HG02759 (cell line): Measurements from ENCODE around the gene NOP14.
"Not testable (repeated sequence)": the region's sequence is repeated elsewhere in the genome, so short reads cannot be mapped to it uniquely, and the experiment has no call there.

Experiments used
- ATAC-seq: cut with Tn5 transposase; IDR thresholded peaks from one replicate; pipeline ENCODE4 v1.9.1; 2021; ENCODE audit warnings: mild to moderate bottlenecking, moderate library complexity; ENCODE audit not compliant: unreplicated experiment

Gene NOP14

DNA sequence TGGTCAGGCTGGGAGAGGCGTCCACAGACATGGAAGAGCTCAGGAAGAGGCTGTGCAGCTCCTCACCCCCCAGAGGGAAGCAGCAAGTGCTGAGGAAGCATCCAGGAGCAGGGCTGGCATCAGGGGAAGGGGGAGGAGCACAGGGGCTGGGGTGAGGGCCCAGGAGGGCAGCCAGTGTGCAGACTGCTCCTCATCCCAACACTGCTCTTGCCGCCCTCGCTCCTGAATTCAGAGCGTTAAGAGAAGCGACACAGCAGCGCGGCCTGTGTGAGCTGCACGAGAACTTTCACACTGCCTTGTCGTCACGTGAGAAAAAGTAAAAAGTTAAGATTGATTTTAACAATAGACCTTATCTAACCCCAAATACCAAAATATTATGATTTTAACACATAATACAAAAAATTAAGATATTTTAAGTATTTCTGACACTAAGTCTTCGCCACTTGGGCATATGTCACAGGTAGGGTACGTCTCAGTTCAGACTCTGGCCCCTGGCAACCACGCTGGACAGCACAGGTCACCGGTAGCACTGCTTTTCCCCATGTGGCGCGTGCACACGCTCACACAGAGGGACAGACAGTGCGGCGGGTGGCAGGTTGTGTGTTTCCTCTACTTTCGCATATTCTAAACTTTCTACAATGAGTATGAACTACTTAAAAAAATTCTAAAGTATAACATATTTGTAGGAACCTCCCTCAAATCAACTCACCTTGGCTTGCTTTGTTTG lies 19.7 kb downstream of the NOP14 start:
- no peak for ATAC-seq

DNA sequence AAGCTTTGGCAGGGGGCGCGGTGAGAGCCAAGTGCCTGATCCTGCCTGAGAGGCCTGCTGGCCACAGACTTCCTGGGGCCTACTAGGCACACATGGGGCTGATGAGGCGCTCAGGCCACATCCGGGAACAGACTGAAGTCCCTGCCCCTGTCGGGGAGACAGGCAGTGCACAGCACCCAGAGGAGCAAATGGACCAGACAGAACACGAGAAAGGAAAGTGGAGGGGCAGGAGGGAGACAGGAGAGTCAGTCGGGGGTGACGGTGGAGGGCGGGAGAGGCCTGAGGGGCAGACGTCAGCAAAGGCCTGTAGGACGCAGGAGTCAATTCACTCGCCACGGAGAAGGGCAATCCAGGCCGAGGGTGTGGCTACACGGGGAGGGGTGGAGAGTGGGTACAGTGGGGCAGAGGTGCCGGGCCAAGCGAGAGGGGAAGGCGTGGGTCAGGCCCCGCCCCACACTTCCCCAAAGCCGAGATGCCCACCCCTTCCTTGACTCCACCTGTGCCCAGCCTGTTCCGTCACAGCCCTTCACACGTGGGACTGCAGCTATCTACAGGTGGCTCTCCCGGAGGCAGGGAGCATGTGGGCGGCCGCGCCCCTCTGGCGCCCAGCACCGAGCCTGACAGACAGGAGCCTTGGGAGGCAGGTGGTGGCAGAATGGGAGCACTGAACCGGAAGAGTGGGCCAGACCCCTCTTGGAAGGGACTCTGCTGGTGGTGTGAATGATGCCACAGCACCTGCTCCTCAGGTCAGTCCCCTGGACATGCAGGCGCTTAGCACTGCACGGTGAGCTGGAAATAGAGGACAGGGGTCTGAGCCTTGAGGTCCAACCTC lies 20.5 kb downstream of the NOP14 start:
- no peak for ATAC-seq

DNA sequence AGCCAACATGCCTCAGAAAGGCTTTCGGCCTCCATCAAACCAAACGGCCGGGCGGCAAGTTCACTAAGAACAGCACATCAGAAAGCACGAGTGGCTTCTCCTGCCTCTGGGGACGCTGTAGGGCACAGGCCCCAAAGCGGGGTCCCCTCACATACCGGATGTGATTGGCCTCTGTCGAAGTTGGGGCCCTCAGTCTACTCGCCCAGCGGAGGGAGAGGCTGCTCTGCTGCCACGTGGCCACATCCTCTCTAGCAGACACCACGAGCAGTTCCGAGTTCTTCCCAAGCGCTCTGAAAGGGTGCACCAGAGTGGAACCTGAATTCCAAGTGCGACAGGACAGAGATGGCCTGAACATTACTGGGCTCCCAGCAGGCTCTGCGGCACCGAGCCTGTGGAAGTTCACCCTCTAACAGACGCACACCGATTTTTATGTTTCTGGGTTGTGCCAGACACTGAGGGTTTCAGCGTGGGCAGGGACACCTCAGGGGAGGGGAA lies 21.1 kb downstream of the NOP14 start:
- no peak for ATAC-seq

DNA sequence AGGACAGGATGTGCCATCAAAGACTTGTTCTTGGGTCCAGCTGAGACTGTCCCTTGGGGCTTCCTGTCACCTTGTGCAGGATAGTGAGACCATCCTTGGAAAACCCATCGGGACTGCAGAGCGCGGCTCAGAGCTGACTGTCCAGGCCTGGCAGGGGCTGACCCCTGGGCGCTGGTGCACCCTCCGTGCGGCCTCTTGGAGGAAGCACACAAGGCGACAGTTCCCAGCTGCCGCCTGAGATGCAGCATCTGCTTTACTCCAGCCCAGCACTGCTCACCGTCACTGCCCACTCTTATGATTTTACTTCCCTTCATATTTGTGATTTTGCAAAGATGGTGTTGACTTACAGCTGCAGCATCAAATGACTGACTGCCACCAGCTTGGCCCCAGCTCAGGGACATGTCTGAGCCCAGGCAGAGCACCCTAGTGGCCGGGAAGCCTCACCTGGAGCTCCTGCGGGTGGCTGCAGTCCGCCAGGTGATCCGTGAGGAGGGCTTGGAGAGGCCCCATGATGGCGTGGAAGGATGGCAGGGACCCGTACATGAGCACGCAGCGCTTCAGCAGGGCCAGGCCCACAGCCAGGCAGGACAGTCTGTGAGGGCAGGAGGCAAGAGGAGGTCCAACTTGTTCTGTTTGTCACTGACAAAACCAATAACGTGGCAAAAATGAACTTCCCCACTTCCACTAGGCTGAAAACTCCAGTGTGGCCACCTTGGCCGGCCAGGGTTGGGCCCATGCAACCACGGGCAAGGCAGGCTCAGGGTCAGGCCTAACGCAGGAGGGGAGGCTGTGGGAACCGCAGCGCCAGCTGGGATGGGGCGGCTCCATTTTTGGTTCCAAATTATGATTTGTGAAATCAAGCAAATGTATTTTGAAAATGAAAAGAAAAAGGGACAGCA lies 21.8 kb downstream of the NOP14 start:
- no peak for ATAC-seq

DNA sequence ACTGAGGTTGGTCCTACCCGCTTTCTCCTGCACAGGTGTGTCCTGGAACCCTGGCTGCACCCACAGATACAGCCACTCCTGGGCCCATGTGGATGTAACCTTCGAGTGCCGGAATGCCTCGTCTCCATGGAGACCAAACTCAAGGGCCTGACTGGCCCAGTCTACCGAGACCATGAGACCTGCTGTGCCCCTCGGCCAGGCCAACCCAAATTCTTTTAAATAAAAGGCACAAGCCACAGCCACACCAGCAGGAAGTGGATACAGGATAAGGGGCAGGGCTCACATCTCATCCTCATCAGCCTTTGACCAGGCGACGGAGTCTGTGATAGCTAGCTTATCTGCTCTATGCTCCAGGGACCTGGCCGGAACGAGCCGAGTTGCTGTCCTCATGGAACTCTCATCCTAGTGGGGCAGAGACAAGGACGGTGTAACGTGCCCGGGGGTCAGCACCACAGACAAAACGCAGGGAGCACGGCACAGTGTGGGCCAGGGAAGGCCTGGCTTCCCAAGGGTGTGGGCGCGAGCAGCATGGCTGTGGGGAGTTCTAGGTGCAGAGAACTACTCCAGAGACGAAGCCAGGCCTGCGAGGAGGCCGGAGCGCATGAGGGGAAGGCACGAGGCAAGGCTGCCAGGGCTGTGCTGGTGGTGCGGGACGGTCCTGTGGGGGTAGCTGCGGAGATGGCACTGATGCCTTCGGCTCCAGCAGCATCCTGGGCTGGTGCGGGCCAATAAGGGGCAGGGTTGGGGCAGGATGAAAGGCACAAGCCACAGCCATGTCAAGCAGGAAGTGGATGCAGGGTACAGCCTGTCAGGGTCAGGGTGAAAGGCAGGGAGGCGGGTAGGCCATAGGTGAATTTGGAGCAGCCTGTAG lies 22.7 kb downstream of the NOP14 start:
- no peak for ATAC-seq

- no peak for ATAC-seq
Measured at GRCh38 chr4:2939383-2940243, 23.6 kb downstream of the NOP14 start.

DNA sequence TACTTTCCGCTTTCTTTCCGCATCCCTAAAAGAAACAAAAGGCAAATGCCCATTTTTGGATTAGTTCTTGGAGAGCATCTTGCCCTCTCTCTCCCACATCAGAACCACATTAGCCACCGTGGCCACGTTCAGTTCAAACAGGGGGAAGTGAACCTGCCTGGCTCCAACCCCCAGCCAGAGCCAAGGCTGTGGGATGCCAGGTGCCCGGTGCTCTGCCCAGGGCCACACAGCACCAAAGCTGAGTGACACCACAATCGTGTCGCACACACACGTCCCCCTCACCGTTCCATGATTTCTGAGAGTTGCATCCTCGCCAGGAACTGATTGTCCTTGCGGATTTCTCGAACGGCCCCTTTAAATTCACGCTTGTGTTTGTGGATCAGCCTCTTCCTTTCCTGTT lies 24.3 kb downstream of the NOP14 start:
- no peak for ATAC-seq

DNA sequence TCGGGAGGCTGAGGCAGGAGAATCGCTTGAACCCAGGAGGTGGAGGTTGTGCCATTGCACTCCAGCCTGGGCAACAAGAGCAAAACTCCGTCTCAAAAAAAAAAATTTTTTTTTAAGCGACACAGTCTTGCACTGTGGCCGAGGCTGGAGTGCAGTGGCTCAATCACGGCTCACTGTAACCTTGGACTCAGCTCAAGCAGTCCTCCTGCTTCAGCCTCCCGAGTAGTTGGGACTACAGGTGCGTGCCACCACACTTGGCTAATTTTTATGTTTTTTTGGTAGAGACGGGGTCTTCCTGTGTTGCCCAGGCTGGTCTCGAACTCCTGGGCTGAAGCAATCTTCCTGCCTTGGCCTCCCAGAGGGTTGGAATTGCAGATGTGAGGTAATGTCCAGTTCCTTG lies 24.8 kb downstream of the NOP14 start:
- ATAC-seq, result not testable (repeated sequence)

DNA sequence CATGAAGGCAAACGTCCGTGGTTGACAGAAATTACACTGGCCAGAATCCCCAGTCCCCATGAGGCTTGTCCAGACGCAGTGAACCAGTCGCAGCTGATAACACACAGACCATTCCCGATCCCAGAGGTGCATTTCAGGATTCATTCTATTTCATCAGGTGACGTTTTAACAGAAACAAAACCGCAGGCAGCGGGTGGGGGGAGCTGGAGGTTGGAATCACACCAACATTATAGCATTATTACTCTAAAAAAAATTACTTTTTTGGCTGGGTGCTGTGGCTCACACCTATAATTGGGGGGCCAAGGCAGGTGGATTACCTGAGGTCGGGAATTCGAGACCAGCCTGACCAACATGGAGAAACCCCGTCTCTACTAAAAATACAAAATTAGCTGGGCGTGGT lies 25.2 kb downstream of the NOP14 start:
- ATAC-seq, result no peak

DNA sequence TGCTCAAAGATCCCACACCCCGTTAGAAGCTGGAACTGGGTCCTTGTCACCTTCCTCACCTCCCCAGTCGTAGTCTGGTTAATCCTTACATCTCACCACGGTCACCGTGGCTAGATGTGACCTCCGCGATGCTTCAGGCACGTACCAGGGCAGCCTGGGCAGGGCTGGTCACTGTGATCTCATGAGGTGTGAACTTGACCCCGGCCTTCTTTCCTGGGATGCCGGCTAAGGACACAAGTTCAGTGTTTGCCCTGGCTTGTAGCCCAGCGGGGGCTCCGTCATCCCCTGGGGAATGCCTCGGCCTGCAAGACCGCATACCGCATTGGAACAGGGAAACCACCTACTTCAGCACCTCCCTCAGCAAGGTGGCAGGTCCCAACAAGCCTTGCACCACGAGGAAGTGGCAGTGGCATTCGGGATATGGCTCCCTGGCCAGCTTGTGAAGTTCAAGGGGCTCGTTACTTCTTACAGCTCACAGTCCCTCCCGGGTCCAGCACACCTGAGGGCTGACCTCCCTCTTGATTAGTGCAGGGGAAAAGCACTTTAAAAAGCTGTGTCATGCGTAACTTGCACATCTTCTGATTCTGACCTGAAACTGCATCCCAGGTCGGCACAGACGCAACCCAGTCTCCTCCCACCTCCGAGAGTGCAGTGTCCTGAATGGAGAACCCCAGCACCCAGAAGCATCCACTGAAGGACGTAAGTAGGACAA lies 25.9 kb downstream of the NOP14 start:
- no peak for ATAC-seq

DNA sequence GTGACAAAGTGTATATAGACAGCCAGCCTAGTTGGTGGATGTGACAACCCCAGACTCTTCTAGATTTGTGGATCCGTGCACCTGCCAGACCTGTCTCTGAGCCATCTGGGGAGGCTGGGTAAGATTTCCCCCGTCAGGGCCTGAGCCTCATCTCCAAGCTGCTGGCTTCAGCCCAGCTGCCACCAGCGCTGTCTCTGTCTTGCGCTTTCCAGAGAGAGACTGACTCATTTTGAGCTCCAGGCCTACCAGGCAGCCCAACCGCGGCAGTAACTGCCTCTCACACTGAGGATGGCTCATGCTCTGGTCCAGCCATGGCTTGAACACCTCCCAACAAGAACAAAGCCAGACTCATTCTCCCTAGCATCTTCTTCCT lies 26.4 kb downstream of the NOP14 start:
- ATAC-seq, result peak; percentile 35

- ATAC-seq, result no peak
Measured at GRCh38 chr4:2935762-2936743, 27.2 kb downstream of the NOP14 start.

DNA sequence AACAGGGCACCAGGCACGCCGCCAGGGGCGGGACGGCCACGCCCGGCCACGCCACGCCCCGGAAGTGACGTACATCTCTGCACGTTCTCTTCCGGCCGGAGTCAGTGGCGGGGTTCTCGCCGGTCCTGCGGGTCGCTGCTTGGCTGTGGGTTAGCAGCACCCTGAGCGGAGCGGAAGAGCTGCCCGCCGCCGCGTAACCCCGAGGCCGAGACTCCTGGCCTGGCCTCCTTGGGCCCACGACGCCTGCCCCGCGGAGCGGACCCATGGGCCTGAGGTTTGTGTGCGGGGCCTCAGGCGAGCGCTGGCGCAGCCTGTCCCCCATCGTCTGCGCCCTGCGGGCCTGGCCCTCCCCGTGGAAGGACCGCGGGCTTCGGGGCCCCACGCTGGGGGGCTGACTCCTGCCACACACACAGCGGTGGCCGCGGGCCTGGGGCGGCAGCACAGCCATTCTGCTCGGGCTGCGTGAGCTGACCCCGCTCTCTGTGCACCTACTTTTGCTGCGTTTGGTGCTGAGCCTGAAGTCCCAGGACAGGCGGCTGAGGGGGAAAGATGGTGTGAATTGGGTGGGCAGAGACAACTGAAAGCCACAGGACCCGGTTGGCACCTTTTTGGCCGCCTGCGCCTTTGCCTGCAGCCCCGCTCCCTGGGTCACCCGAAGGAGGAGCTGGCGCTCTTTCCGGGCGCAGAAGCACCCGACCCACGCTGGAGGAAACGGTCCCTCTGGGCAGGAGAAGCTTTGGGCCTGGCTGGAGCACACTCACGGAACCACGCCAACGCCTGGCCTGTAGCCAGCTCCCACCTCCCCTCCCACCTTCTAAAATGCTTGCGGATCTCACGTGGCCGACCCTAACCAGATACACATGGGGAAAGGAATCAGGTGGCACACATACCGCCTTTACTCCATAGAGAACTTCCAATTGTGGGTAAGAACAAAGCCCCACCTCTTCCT lies 28.1 kb downstream of the NOP14 start:
- ATAC-seq, result peak; percentile 60

DNA sequence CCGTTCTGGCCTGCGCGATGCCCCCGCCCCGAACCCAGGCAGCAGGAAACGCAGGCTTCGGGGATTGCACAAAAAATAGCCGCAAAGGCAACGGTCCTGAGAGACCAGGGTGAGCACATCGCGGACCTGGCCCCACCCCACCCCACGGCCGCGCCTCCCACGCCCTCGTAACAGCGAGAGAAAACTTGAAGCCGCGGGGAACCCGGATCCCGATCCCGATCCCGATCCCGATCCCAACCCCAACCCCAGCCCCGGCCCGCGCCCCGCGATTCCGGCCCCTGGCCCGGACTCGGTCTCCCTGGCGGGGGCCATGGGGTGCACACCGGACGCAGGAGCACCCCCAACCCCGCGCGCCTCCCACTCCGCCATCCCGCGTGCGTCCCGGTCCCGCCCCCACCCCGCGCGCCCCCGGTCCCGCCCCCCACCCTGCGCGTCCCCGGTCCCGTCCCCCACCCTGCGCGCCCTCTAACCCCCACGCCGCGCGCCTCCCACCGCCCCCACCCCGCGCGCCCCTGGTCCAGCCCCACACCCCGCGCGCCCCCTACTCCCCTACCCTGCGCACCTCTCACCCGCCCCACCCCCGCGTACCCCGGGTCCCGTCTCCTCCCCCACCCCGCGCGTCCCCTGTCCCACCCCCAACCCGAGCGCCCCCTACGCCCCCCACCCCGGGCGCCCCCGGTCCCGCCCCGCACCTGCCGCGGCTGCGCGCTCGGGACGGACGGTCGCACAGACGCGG lies 29.0 kb downstream of the NOP14 start:
- ATAC-seq, result no peak

GRCh38 chr4:2933566-2934076 lies 29.6 kb downstream of the NOP14 start:
- no peak for ATAC-seq
